OCI-LY7 (cell line): Measurements from ENCODE around the gene ADARB2.

Experiments
- CTCF ChIP-seq: fragments of 200-600 bp; sonication (generic); conservative IDR thresholded peaks from 2 replicates; pipeline ENCODE4 v1.5.1; 2014; ENCODE audit warnings: mild to moderate bottlenecking, antibody characterized with exemption, low read length, moderate library complexity, mixed read lengths
- EZH2phosphoT487 ChIP-seq: fragments of 200-600 bp; sonication (generic); IDR thresholded peaks from 2 replicates; pipeline ENCODE4 v1.6.1; 2018; ENCODE audit warnings: low read depth, borderline replicate concordance, mild to moderate bottlenecking, mixed run types, antibody characterized with exemption, low read length, moderate library complexity, mixed read lengths

DNA sequence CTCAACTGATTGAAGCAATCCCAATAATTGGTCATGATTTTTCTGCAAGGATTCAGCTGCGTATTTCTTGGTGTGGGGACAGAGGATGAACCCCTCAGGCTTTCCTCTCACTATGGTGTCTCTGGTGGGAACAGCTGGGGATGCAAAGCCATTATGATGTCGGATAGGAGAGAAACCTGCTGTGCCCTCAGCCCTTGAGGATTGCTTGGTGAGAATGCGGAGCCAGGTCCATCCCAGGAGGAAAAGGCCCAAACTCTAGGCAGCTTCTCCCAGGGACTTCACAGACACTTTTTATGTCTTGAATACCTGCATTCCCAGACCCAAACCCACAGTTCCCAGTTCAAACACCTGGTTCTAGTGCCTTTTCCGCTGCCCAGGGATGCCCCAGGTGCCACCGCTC, 379.2 kb downstream of the ADARB2 start:
- no peak for TF ChIP-seq CTCF
- TF ChIP-seq EZH2phosphoT487 = no peak
